Nephron progenitor cell (in vitro differentiated cells): ENCODE data around the gene LIN37.

Experiments
- DNase-seq: peaks from one replicate; pipeline ENCODE4 v3.0.0; 2021
- H3K27ac Mint-ChIP-seq: 2 replicates; pipeline ENCODE4 v1.8.0; 2021; ENCODE audit warnings: mild to moderate bottlenecking, moderate library complexity, mixed read lengths
- H3K27me3 Mint-ChIP-seq: 2 replicates; pipeline ENCODE4 v1.8.0; 2021; ENCODE audit warnings: mild to moderate bottlenecking, low read depth, mixed read lengths; ENCODE audit not compliant: poor library complexity
- H3K36me3 Mint-ChIP-seq: 2 replicates; pipeline ENCODE4 v1.8.0; 2021; ENCODE audit warnings: low read depth, mixed read lengths
- H3K4me1 Mint-ChIP-seq: 2 replicates; pipeline ENCODE4 v1.8.0; 2021; ENCODE audit warnings: mixed read lengths
- H3K4me3 Mint-ChIP-seq: 2 replicates; pipeline ENCODE4 v1.8.0; 2021; ENCODE audit warnings: mild to moderate bottlenecking, moderate library complexity, mixed read lengths
- H3K9me3 Mint-ChIP-seq: 2 replicates; pipeline ENCODE4 v1.8.0; 2021; ENCODE audit warnings: mild to moderate bottlenecking, moderate library complexity, mixed read lengths
- TF ChIP-seq, protein P1 (sequence below): fragments of 200-600 bp; sonication (generic); IDR thresholded peaks from 2 replicates; pipeline ENCODE4 v1.5.0; 2021; ENCODE audit warnings: antibody characterized with exemption

LIN37 gene, protein sequence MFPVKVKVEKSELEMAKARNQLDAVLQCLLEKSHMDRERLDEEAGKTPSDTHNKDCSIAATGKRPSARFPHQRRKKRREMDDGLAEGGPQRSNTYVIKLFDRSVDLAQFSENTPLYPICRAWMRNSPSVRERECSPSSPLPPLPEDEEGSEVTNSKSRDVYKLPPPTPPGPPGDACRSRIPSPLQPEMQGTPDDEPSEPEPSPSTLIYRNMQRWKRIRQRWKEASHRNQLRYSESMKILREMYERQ

DNA sequence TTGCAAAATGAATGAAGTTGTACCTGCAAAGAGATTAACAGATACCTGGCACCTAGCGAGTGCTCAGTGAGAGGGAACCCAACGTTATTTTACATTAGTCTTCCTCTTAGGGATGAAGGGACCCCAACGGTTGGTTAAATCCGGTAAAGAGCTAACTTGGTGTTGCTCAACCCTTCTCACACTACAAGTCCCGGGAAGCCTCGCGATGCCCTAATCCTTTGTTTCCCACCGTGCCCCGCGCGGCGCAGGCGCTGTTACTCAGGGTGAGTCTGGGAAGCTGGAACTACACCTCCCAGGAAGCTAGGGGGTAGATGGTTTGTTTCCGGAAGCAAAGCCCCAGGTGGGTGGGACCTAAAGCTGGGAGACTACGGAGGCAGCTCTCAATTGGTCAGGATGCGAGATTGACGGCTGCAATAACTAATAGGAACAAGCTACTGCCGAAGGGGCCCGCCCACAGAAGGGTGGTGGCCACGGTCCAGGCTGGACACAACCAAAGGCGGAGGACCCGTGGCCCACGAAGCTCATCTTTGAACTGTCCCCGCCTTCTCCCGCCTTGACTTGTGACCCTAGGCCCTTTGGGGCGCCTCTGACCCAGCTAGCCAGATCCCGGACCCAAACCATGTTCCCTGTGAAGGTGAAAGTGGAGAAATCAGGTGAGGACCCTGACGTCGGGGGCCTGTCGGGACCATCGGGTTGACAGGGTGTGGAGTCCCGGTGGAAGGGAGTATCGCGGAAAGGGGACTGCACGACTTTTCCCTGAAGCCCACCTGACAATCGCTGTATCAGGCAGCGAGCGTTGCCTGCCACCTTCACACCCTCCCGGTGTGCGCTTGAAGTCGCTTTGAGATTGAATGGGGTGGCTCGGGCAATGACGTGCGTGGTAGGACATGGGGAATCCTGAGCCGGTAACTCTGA, at the start of gene LIN37:
TSS of gene LIN37 (plus strand) at position 471 of the 915 bp plus-strand sequence. CDS start at position 620, 149 bp downstream.
- peaks cover 47% of the 10 kb centered on the region for H3K4me1 Mint-ChIP-seq
- H3K4me3 Mint-ChIP-seq, result peak within 1 kb of the TSS; percentile 100
- H3K27me3 Mint-ChIP-seq, result no peaks in the 10 kb centered on the region

DNA sequence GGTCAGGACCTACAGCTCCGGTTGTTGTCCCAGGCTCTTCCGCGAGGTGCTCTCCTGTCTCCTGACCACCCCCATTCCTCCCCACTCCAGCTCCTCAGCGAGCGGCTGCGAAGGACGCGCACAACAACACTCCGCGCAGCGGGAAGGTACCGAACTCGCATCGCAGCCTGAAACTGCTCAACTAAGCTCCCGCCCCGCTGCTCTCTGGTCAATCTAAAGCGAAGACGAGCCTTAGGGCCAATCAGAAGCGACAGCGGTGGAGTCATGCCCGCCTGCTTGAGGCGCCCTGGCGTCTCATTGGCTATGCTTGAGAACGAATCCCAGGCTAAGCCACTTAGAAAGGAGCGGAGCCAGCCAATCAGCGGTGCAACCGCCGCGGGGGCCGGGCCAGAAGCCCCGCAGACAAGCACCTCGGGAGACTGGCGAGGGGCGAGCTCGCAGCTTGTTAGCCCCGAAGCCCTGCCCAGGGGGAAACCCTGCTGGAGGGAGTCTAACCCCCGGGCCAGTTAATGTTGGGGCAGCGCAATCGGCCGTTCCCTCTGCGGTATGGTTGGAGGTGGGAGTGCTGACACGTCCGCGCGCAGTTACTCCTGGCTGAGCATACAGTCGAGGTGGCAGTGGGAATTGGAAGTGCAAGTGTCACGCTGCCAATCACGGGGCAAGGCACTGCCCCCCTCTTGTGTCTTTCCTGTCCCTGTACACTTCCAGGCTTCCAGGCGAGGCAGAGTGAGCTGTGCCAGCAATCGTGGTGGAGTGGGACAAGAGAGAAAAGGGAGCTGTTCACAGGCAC, 46.0 kb upstream of the LIN37 start:
- Mint-ChIP-seq H3K4me3 (peak overlapping the region; percentile 94), H3K36me3 (no peaks in the 10 kb centered on the region), H3K27ac (peak overlapping the region; percentile 88), H3K4me1 (peaks cover 5% of the 10 kb centered on the region), H3K9me3 (no peaks in the 10 kb centered on the region), H3K27me3 (peaks cover 38% of the 10 kb centered on the region)
- peak; percentile 90 for DNase-seq
- TF ChIP-seq, protein P1, sequence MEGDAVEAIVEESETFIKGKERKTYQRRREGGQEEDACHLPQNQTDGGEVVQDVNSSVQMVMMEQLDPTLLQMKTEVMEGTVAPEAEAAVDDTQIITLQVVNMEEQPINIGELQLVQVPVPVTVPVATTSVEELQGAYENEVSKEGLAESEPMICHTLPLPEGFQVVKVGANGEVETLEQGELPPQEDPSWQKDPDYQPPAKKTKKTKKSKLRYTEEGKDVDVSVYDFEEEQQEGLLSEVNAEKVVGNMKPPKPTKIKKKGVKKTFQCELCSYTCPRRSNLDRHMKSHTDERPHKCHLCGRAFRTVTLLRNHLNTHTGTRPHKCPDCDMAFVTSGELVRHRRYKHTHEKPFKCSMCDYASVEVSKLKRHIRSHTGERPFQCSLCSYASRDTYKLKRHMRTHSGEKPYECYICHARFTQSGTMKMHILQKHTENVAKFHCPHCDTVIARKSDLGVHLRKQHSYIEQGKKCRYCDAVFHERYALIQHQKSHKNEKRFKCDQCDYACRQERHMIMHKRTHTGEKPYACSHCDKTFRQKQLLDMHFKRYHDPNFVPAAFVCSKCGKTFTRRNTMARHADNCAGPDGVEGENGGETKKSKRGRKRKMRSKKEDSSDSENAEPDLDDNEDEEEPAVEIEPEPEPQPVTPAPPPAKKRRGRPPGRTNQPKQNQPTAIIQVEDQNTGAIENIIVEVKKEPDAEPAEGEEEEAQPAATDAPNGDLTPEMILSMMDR, result no peak

More for the DNA sequence above, at the start of gene LIN37:
- no peaks in the 10 kb centered on the region for H3K36me3 Mint-ChIP-seq
- H3K27ac Mint-ChIP-seq, result no peak within 1 kb of the TSS
- TF ChIP-seq, protein P1, result no peak
- no peaks in the 10 kb centered on the region for H3K9me3 Mint-ChIP-seq
- DNase-seq, result peak; percentile 96

DNA sequence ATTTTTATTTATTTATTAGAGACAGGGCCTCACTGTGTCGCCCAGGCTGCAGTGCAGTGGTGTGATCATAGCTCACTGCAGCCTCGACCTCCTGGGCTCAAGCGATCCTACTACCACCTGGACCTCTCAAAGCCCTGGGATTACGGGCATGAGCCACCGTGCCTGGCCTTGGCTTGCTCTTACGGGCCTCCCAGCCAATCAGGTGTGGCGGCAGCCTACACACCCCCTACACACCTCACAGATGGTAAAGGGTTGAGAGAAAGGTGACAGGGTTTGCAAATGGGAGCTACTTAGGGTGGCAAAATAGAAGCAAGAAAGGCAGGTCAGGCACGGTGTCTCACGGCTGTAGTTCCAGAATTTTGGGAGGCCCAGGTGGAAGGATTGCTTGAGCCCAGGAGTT, 45.0 kb upstream of the LIN37 start:
- Mint-ChIP-seq H3K27me3 (peaks cover 31% of the 10 kb centered on the region), H3K4me3 (peak overlapping the region; percentile 40), H3K27ac (no peak overlapping the region), H3K9me3 (no peaks in the 10 kb centered on the region), H3K36me3 (no peaks in the 10 kb centered on the region), H3K4me1 (peaks cover 5% of the 10 kb centered on the region)
- TF ChIP-seq, protein P1, result no peak
- no peak for DNase-seq

DNA sequence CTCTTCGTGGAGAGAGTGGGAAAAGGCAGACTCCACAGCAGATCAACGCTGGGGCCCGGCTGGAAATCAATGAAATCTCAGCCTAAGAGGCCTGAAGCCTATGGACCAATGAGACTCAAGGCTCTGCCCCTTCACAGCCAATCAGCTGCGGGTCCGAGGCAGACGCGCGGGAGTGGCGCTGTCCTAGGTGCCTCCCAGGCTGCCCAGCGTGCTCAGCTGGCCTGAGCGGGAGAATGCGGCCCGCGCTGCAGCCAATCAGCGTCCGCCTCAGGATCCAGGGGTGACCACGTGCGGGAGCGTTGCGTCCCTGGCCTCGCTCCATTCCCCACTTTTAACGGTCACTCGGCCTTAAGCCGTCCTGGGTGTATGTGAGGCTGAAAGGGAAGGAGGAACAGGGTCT, 44.2 kb upstream of the LIN37 start, which contains the start of gene ZBTB32:
TSS of gene ZBTB32 (plus strand) at position 341 of the 400 bp plus-strand sequence. CDS start 10,069 bp downstream, outside the sequence.
- TF ChIP-seq, protein P1, result no peak
- DNase-seq, result peak; percentile 62
- Mint-ChIP-seq H3K27me3 (peaks cover 28% of the 10 kb centered on the region), H3K4me3 (no peak within 1 kb of the TSS), H3K36me3 (no peaks in the 10 kb centered on the region), H3K4me1 (peaks cover 5% of the 10 kb centered on the region), H3K27ac (no peak within 1 kb of the TSS), H3K9me3 (no peaks in the 10 kb centered on the region)

DNA sequence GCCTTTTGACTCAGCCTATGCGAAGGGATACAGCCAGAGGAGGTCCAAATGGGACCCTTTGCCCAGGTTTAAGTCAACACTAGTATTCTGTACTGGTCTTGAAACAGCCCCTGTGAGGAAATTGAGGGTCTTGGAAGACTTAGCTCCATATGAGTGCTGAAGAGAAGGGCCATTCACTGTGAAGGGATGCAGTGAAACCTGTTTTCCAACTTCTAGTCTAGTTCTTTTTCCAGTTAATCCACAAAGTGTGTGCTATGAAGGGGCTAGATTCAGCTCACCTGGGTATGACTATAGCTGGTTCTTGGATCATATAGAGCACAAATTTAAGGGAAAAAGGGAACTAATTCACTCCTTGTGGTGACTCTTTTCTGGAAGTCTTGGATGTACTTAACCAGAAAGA, 40.0 kb upstream of the LIN37 start:
- Mint-ChIP-seq H3K36me3 (no peaks in the 10 kb centered on the region), H3K9me3 (no peaks in the 10 kb centered on the region), H3K27ac (no peak overlapping the region), H3K4me1 (no peaks in the 10 kb centered on the region), H3K27me3 (peaks cover 40% of the 10 kb centered on the region), H3K4me3 (no peak overlapping the region)
- DNase-seq, result no peak
- TF ChIP-seq, protein P1, result no peak
